Occipital lobe (tissue), 2 donors: ENCODE data around the gene NEURL1. TPM values are rescaled to one million over a fixed set of nuclear protein-coding genes. Genes with fewer than 3 reads are reported as not detected.
A peak's percentile ranks its signal among the peaks of the same experiment; 100 is the strongest.

Experiments
- DNase-seq: peaks from one replicate; lab custom pipeline; 2025; lab: John Stamatoyannopoulos, UW
- total RNA-seq: library from RNA; depleted of rRNA; stranded (reverse); fragments of >200 nt; gene quantifications from one replicate; pipeline ENCODE4 v1.2.3, GENCODE V29; 2014

NEURL1 gene
- total RNA-seq, 1 donor from 2014 or later, result 25.1 TPM

DNA sequence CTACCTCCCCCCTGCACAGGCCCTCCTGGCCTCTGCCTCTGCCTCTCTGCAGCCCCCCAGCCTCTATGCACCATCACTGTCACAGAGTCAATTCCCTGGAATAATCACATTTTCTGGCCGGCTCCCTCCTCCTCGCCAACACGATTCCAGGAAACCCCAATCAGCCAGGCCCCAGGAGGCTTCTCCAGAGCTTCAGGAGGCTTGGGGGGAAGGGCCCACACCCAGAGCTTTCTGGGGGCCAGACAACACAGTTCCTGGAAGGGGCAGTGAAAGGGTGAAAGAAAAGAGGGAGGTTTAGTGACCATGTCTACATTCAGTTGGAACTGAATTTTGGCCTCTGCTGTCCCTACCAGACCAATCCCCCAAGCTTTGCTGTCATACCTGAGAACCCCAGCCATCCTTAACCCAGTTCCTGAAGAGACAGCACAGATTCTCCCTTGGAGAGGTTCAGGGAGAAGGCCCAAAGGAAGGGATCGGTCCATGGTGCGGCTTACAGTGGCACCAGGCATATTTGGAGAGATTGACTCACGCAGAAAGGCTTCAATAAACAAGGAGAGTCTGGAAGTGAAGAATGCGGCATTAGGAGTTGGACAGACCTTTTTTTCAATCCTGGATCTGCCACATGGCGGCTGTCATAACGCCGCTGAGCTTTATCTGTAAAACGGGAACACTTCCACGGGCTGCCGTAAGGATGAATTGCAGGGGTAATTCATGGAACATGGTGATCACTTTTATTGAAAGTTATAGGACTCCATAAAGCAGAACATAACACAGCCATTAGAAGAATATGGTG is 89.0 kb downstream of the NEURL1 start:
- DNase-seq, result no peak

- no peak for DNase-seq
Observed at GRCh38 chr10:103583871-103584215, 90.3 kb downstream of the NEURL1 start.

GRCh38 chr10:103584216-103585010 is 90.9 kb downstream of the NEURL1 start:
- DNase-seq, result peak; percentile 21

GRCh38 chr10:103585011-103585405 is 91.5 kb downstream of the NEURL1 start:
- DNase-seq, result no peak

- DNase-seq, result no peak
Observed at GRCh38 chr10:103587073-103587472, 93.6 kb downstream of the NEURL1 start.

- no peak for DNase-seq
Observed at GRCh38 chr10:103589074-103589630, 95.6 kb downstream of the NEURL1 start.

DNA sequence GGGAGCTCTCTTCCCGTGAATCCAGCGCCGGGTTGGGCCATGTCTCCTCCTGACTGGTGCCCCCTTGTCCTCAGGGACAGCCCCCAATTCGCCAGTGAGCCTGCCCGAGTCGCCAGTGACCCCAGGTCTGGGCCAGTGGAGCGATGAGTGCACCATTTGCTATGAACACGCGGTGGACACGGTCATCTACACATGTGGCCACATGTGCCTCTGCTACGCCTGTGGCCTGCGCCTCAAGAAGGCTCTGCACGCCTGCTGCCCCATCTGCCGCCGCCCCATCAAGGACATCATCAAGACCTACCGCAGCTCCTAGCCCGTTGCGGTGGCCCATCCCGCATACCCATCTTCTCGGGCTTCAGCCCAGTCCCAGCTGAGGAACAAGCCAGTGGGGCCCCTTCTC is 96.6 kb downstream of the NEURL1 start:
- DNase-seq, result no peak

DNA sequence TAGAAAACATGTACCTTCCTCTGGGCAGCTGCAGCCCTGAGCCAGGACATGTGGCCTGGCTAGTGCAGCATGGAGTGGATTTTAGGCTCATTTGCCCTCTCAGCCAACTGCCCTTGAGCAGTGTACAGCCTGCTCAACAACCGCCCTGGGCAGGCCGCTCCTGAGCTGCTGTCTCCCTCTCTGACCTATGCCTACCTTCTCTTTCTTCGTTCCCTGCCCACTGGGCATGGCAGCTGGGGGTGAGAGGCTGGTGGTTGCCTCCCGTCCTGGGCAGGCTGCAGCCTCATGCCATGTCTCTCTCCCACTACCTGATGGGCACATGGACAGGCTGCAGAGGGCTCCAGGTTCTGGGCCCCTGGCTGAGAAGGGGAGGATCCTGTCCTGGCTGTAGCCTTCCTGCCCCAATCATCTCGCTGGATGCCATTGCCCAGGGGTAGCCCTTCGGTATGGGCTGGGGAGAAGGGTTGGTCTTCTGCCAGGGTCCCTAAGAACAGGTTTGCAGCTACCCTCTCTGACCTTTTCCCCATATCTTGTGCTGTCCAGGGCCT is 97.3 kb downstream of the NEURL1 start:
- no peak for DNase-seq

DNA sequence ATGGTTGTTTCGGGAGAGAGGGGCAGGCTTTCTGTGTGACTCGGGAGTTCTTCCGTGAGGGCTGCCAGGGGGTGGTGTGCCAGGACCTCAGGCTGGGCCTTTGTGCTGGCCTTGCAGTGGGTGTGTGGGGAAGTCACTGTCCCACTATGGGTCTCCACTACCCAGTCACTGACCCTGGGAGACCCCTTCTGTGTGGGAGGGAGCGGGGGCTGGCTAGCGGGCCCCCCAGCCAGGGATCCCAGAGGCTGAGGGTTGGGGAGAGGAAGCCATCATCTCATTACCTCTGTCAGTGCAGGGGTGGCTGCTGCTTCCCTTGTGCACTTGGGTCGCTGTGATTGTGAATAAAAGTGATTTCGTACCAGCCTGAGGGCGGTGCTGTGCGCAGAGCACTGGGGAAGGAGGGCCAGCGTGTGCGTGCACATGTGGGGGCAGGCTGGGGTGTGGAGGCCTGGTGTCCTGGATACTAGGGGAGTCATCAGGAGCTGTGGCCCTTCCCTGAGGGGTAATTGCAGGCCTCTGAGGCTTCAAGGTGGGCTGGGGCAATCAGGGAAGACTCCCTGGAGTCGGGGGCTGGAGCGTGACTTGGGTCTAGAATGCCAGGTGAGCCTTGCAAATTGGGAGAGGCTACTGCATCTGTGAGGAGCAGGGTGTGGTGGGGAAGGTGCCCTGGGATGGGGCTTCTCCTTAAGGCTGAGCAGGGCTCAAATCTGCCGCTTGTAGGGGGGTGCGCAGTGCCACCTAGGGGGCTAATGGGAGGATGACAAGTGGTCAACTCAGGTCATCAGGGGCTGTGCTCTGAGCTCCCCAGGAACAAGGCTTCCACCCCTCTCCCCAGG is 98.9 kb downstream of the NEURL1 start:
- DNase-seq, result no peak

GRCh38 chr10:103593022-103593570 is 99.6 kb downstream of the NEURL1 start:
- DNase-seq, result no peak

GRCh38 chr10:103595933-103596726 is 102.6 kb downstream of the NEURL1 start:
- no peak for DNase-seq

- no peak for DNase-seq
Observed at GRCh38 chr10:103597003-103597402, 103.5 kb downstream of the NEURL1 start.

GRCh38 chr10:103598654-103599115 is 105.2 kb downstream of the NEURL1 start:
- peak; percentile 62 for DNase-seq

GRCh38 chr10:103599211-103599610 is 105.7 kb downstream of the NEURL1 start:
- no peak for DNase-seq

DNA sequence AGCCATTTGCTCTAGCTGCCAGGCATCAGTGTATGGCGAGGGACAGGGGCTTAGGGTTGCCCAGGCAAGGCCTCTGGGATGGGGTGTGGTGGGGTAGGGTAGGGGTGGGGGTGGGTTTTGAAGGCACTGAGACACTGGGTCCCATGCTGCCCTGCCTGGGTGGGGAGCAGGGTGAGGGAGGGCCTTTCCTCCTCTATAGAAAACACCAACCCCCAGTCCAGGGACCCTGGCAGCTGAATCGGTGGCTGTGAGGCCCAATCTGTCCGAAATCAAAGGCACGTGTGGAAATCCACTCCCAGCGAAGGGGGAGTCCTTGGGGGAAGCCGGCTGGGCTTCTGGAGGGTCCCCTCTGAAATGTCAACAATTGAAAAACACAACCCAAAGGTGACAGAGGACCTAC is 106.4 kb downstream of the NEURL1 start:
- no peak for DNase-seq

GRCh38 chr10:103600325-103600724 is 106.8 kb downstream of the NEURL1 start:
- no peak for DNase-seq

DNA sequence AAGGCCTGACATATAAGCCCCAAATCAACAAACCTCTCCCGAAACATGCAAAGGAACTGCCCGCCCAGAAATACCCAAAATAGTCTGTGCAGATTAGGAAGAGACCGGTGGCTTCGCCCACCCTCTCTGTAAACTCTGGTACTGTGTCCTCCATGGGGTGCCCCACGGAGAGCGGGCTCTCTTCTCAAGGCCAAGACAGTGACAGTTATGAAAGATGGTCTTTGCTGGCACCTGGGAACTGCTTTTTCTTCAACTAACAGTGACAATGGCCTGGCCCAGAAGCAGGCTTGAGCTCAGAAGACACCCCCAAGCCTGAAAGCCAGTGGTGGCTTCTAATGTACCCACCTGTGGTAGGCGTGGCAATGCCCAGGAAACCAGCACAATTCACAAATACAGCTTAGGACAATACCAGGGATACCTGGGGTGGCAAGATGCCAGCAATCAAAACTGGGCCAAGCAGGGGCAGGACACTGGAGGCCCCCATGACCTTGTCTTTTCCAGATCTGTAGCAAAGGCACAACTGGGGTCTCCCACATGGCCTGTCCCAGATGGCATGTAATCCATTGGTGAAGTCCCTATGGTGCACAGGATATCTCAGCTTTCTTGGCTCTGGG is 107.6 kb downstream of the NEURL1 start:
- no peak for DNase-seq

DNA sequence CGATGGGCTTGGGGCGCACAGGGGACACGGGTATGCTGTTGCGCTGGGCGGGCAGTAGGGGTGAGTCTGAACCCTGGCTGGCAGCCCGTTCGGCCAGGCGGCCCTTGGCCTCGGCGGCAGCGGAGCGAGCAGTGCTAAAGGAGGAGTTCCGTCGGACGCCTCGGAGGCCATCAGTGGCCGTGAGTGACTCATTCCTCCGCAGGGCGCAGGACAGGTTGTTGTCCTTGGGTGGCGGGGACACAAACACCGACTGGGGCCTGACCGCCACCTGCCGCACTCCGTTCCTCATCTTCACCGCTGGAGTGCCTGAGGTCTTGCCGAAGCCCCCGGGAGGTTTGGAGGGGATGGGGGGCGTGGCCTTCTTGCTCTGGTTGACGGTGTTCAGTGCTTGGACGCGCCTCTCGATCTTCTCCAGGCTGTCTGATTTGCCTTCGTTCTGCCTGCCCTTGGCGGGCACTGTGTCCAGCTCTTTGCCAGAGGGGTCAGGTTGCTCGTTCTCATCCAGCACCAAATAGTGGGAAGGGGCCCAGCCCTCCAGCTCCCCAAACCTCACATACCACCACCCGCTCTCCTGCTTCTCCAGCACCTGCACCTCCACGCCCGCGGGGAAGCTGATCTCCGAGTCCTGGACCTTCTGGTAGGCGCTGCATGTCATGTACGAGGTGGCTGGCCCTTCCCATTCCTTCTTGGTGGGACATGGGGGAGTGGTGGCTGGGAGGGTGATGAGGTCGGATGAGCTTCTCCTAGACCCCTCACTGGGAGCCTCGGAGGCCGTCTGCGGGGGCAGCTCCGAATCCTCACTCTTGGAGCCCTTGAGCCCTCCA is 108.7 kb downstream of the NEURL1 start:
- no peak for DNase-seq

DNA sequence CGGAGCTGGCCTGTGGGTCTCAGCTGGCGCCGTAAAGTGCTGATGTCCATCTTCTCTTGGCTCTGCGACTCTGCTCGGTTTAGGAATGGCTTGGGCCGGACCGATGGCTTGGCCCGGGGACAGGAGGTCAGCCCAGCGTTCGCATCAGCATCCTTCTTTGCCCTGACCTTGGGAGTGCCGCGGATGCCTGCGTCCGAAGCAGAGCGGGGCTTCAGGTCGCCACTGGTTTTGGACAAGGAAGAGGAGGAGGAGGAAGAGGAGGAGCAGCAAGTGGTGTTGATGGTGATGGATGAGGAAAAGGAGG is 109.3 kb downstream of the NEURL1 start:
- no peak for DNase-seq
